NOMO-1 treated with DMSO at 0.1 percent for 48 hours (cell line): ENCODE results near the gene CCDC78.

Experiments
- DNase-seq: peaks from one replicate; lab custom pipeline; 2025; ENCODE audit not compliant: unreplicated experiment; lab: John Stamatoyannopoulos, UW

Gene CCDC78

GRCh38 chr16:725041-725376 is 1.2 kb downstream of the CCDC78 start:
- DNase-seq: no peak

- DNase-seq: no peak
These were observed 1.8 kb downstream of the CCDC78 start for GRCh38 chr16:724188-725040.

- DNase-seq: no peak
These were observed 2.5 kb downstream of the CCDC78 start for GRCh38 chr16:723695-724094.

- DNase-seq: no peak
These were observed 3.2 kb downstream of the CCDC78 start for GRCh38 chr16:722835-723633.

- DNase-seq: no peak
These were observed 4.3 kb downstream of the CCDC78 start for GRCh38 chr16:721765-722540.

GRCh38 chr16:720990-721764 is 5.1 kb downstream of the CCDC78 start, which contains the start of gene ANTKMT:
ANTKMT (plus strand) TSS chr16:721146; CDS start chr16:721275, 129 bp downstream.
- DNase-seq: peak; percentile 81

- no peak for DNase-seq
These were observed 5.7 kb downstream of the CCDC78 start for GRCh38 chr16:720447-720989.

GRCh38 chr16:719815-720446 is 6.3 kb downstream of the CCDC78 start:
- DNase-seq: no peak

- no peak for DNase-seq
These were observed 7.3 kb downstream of the CCDC78 start for GRCh38 chr16:718922-719321.

GRCh38 chr16:718389-718788 is 7.9 kb downstream of the CCDC78 start:
- no peak for DNase-seq

GRCh38 chr16:717450-718245 is 8.6 kb downstream of the CCDC78 start:
- no peak for DNase-seq

GRCh38 chr16:716768-717325 is 9.4 kb downstream of the CCDC78 start:
- DNase-seq: no peak

- DNase-seq: no peak
These were observed 10.1 kb downstream of the CCDC78 start for GRCh38 chr16:716200-716568.

- DNase-seq: peak; percentile 17
These were observed 10.6 kb downstream of the CCDC78 start for GRCh38 chr16:715477-716199.

- DNase-seq: peak; percentile 73
These were observed 11.4 kb downstream of the CCDC78 start, which contains the start of gene METRN for GRCh38 chr16:714558-715476. METRN (plus strand) TSS chr16:715118; CDS start chr16:715290, 172 bp downstream.

GRCh38 chr16:714079-714478 is 12.2 kb downstream of the CCDC78 start:
- no peak for DNase-seq

GRCh38 chr16:712740-713250 is 13.4 kb downstream of the CCDC78 start:
- DNase-seq: peak; percentile 36
